ENCODE data around the gene PNPLA6. TPM values are rescaled to one million over a fixed set of nuclear protein-coding genes. Genes with fewer than 3 reads are reported as not detected.

Gene PNPLA6
- total RNA-seq, 4 donors from 2014 or later = 115 to 435 (median 147) TPM

GRCh38 chr19:7509625-7510024, 25.9 kb upstream of the PNPLA6 start:
- intact Hi-C loops (cut with DNase I; ENCODE audit: low total_unique reads) = no loop called here
- in situ Hi-C loops (cut with MboI; ENCODE audit: low pct_ligation_motif_present in 1 of 4, low pct_unique_long_range_greater_than_20kb in 1 of 4, low sequenced_read_pairs in 3 of 4) = no loop called here
- DNase-seq = no peak
- 40 to 42% methylated on average over 2 to 3 of the region's 3 CpGs for WGBS, 2 donors (ENCODE audit: low coverage in 1 of 2)
- Histone ChIP-seq H3K36me3 (no peaks in the 10 kb centered on the region), H3K4me3 (no peak overlapping the region), H3K27ac (no peak overlapping the region), H3K4me1 (peaks cover 6 to 27% (median 14%) of the 10 kb centered on the region in 4 donors), H3K9me3 (no peaks in the 10 kb centered on the region), H3K27me3 (no peaks in the 10 kb centered on the region)
- TF ChIP-seq POLR2A (IDR thresholded peaks at IDR 0.05) = no peak

- TF ChIP-seq EP300 (IDR thresholded peaks at IDR 0.05; ENCODE audit: low read depth) = no peak
- TF ChIP-seq POLR2AphosphoS5 (IDR thresholded peaks at IDR 0.05) = no peak
- TF ChIP-seq CTCF (IDR thresholded peaks at IDR 0.05) = no peak
- no peak for TF ChIP-seq POLR2A (IDR thresholded peaks at IDR 0.05)
- H3K36me3 ChIP-seq = no peaks in the 10 kb centered on the region
- intact Hi-C loops (cut with DNase I; ENCODE audit: low total_unique reads) = no loop called here
- H3K9me3 ChIP-seq = no peaks in the 10 kb centered on the region
- peaks cover 0 to 30% (median 15%) of the 10 kb centered on the region in 4 donors for H3K4me1 ChIP-seq
- no peak for DNase-seq
- H3K27ac ChIP-seq = no peak overlapping the region
- H3K4me3 ChIP-seq = no peak overlapping the region
- in situ Hi-C loops (cut with MboI; ENCODE audit: low pct_ligation_motif_present in 1 of 4, low pct_unique_long_range_greater_than_20kb in 1 of 4, low sequenced_read_pairs in 3 of 4) = no loop called here
- no peaks in the 10 kb centered on the region for H3K27me3 ChIP-seq
- WGBS, 2 donors (ENCODE audit: low coverage in 1 of 2) = 67% methylated on average over 6 of the region's 6 CpGs; no CpG with 5 or more reads in 1 of the 2 donors
Measured at GRCh38 chr19:7512400-7512851, 23.1 kb upstream of the PNPLA6 start.

DNA sequence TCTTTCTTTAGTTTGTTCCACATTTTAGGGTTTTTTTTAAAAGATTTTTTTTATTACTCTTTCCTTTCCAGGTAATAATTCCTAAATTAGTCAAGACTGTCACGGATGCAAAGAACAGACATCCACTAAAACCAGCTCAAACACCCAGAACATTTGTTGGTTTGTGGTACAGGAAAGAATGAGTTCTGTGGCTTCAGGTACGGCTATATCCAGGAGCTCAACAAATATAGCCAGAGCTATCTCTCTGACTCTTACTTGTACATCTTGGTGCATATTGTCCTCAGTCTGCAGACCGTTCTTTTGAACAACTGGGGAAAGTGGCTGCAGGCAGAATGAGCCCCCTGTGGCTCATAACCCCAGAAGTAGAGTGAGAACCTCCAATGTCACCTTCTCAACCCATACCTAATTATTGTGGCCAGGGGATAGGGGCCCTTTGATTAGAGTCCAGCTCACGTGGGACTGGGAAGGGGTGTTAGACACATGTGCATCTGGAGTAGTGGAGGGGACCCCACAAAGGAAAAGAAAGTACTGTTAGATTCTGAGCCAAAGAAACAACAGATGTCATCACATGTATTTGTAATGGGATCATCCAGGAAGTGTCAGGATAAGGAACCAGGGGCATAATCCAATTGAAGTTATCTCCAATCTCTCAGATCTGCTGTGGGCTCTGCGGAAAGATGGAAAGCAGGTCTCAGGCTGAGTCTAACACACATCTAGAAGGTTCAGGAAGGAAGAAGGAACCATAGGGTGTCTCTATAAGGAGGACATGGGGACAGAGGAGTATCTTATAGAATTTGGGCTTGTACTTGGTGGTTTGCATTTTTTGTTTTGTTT, 21.5 kb upstream of the PNPLA6 start:
- WGBS, 2 donors (ENCODE audit: low coverage in 1 of 2) = 85 to 90% methylated on average over 2 to 5 of the region's 5 CpGs
- peak overlapping the region; percentile 81 to 92 (median 86) for H3K27ac ChIP-seq

DNA sequence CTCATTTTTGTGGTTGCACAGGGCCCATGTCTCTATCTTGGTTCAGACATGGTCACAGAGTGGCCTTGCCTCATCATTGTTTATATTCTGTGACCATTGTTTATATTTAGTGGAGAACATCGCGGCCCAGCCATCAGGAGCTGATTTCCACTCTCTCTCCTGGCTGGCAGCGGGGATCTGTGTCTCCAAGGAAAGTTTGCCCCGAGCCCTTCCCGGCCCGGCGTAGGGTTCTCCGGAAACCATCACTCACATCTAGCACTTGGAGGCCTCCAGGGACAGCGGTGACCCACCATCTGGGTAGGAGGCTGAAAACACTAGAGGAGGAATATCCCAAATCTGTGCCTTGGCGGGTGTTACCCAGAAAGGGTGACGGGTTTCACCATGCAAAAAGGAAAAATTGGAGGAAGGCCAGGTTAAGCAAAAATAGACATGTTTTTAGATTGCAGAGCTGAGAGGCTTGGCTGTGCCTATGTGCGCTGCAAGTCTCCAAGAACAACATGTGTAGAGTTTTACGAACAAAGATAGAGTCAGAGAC, 20.3 kb upstream of the PNPLA6 start:
- TF ChIP-seq CTCF (IDR thresholded peaks at IDR 0.05) = no peak
- TF ChIP-seq POLR2AphosphoS5 (IDR thresholded peaks at IDR 0.05) = peak; percentile 19 to 71 (median 66)
- TF ChIP-seq EP300 (IDR thresholded peaks at IDR 0.05; ENCODE audit: low read depth) = peak; percentile 67
- TF ChIP-seq POLR2A (IDR thresholded peaks at IDR 0.05) = no peak
- Histone ChIP-seq H3K27ac (peak overlapping the region; percentile 81 to 92 (median 86)), H3K9me3 (no peaks in the 10 kb centered on the region), H3K36me3 (peaks cover 0 to 5% (median 0%) of the 10 kb centered on the region in 4 donors), H3K27me3 (no peaks in the 10 kb centered on the region), H3K4me3 (peak overlapping the region in 2 of 4 donors; percentile 49 to 83), H3K4me1 (peaks cover 0 to 29% (median 14%) of the 10 kb centered on the region in 4 donors)
- in situ Hi-C loops (cut with MboI; ENCODE audit: low pct_ligation_motif_present in 1 of 4, low pct_unique_long_range_greater_than_20kb in 1 of 4, low sequenced_read_pairs in 3 of 4) (no loop called here), intact Hi-C loops (cut with DNase I; ENCODE audit: low total_unique reads) (no loop called here)
- WGBS, 2 donors (ENCODE audit: low coverage in 1 of 2) = 52 to 77% methylated on average over 10 to 11 of the region's 13 CpGs
- peak; percentile 54 for DNase-seq

More for the DNA sequence above, 21.5 kb upstream of the PNPLA6 start:
- intact Hi-C loops (cut with DNase I; ENCODE audit: low total_unique reads) = no loop called here
- TF ChIP-seq EP300 (IDR thresholded peaks at IDR 0.05; ENCODE audit: low read depth) = no peak
- no peak for TF ChIP-seq CTCF (IDR thresholded peaks at IDR 0.05)
- TF ChIP-seq POLR2A (IDR thresholded peaks at IDR 0.05) = no peak
- TF ChIP-seq POLR2AphosphoS5 (IDR thresholded peaks at IDR 0.05) = no peak
- Histone ChIP-seq H3K27me3 (no peaks in the 10 kb centered on the region), H3K4me3 (no peak overlapping the region), H3K4me1 (peaks cover 0 to 29% (median 14%) of the 10 kb centered on the region in 4 donors), H3K36me3 (no peaks in the 10 kb centered on the region), H3K9me3 (no peaks in the 10 kb centered on the region)
- DNase-seq = no peak
- in situ Hi-C loops (cut with MboI; ENCODE audit: low pct_ligation_motif_present in 1 of 4, low pct_unique_long_range_greater_than_20kb in 1 of 4, low sequenced_read_pairs in 3 of 4) = no loop called here

All from transverse colon (tissue), 4 donors.